GM12892 (cell line): ENCODE data around the gene MTA2.
"Not testable (repeated sequence)": the region's sequence is repeated elsewhere in the genome, so short reads cannot be mapped to it uniquely, and the experiment has no call there.

Experiments used
- POLR2A ChIP-seq: IDR thresholded peaks from 2 replicates; pipeline ENCODE4 v1.6.1; 2011; ENCODE audit warnings: low read depth, low read length, control low read depth
- POLR2AphosphoS5 ChIP-seq: IDR thresholded peaks from 2 replicates; pipeline ENCODE4 v1.6.1; 2011; ENCODE audit warnings: low read depth, low read length, control low read depth

GRCh38 chr11:62571493-62571892 lies 30.2 kb downstream of the MTA2 start:
- TF ChIP-seq POLR2A, POLR2AphosphoS5: not testable (repeated sequence)
